Tibial nerve (tissue), 3 donors: ENCODE measurements around the gene RASA1.

ENCODE experiments used
- POLR2A ChIP-seq, 2 donors: fragments of 450-650 bp; IDR thresholded peaks; one replicate each; pipeline ENCODE4 v1.6.1; 2017; ENCODE audit warnings: antibody characterized with exemption in 2 of 2, mild to moderate bottlenecking in 2 of 2, moderate library complexity in 2 of 2
- TF ChIP-seq, protein P1 (sequence below), 5 experiments: fragments of 200-600 bp in 3 of 5; fragments of 450-650 bp in 2 of 5; sonication (generic) in 3 of 5; IDR thresholded peaks; one replicate each; pipeline ENCODE4 v1.5.1; 2016 to 2019; ENCODE audit warnings: antibody characterized with exemption in 5 of 5, mild to moderate bottlenecking in 3 of 5, moderate library complexity in 2 of 5

DNA sequence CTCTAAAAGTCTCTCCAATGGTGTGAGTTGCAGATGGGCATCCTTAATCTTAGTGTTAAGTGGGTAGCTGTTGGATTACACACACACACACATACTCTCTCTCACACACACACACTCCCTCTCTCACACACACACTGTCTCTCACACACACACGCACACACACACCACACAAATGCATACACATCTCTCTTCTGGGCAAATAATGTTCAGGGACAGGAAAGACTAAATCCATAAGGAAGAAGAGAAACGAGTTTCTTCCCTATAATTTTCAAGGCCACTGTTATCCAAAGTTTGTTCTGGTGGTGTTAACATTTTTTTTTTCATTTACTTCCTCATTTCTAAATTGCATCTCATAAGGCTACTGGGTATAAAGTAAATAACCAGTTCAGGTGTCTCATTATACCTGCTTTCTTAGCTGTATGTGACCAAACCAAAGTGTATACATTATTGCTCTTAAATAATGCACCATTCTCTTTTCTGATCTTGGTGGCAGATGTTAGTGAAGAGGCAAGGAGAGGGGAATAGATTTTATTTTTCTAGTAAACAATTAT is 167.5 kb downstream of the RASA1 start:
- TF ChIP-seq, protein P1, sequence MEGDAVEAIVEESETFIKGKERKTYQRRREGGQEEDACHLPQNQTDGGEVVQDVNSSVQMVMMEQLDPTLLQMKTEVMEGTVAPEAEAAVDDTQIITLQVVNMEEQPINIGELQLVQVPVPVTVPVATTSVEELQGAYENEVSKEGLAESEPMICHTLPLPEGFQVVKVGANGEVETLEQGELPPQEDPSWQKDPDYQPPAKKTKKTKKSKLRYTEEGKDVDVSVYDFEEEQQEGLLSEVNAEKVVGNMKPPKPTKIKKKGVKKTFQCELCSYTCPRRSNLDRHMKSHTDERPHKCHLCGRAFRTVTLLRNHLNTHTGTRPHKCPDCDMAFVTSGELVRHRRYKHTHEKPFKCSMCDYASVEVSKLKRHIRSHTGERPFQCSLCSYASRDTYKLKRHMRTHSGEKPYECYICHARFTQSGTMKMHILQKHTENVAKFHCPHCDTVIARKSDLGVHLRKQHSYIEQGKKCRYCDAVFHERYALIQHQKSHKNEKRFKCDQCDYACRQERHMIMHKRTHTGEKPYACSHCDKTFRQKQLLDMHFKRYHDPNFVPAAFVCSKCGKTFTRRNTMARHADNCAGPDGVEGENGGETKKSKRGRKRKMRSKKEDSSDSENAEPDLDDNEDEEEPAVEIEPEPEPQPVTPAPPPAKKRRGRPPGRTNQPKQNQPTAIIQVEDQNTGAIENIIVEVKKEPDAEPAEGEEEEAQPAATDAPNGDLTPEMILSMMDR (IDR thresholded peaks at IDR 0.05): no peak
- no peak for TF ChIP-seq POLR2A (IDR thresholded peaks at IDR 0.05)
